GM13977 (cell line): ENCODE measurements around the gene ZNF502.

ENCODE experiments used
- DNase-seq: peaks from one replicate; pipeline ENCODE4 v3.0.0; 2012; ENCODE audit warnings: low spot score
- CTCF ChIP-seq: IDR thresholded peaks from 2 replicates; pipeline ENCODE4 v1.5.1; 2012; ENCODE audit warnings: mild to moderate bottlenecking, control low read depth; ENCODE audit not compliant: insufficient read depth; ENCODE audit errors: extremely low read depth, missing control alignments
- in situ Hi-C: fragments of 300-500 bp; cut with MboI; formaldehyde crosslinking; loops from one replicate; pipeline ENCODE4 v1.12.0; 2022; ENCODE audit warnings: low sequenced_read_pairs, low pct_unique_long_range_greater_than_20kb, mixed read lengths, inconsistent platforms; ENCODE audit not compliant: unreplicated experiment

Gene ZNF502

DNA sequence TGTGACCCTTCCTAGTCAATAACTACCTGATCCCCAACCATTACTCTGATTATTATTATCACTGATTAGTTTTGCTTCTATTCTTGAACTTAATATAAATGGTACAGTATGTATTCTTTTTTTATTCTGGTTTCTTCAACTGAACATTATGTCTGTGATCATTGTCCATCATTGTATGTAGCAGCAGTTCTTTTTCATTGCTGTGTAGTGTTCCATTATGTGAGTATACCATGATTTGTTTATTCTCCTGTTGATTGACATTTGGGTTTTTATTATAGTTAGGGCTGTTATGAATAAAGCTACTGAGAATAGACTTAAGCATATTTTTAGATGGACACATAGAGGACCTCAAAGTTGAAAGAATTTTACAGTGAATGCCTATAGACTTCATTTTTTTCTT lies 51.8 kb downstream of the ZNF502 start:
- in situ Hi-C loops, result no loop called here
- no peak for DNase-seq
- no peak for TF ChIP-seq CTCF

GRCh38 chr3:44771424-44772098 lies 59.1 kb downstream of the ZNF502 start:
- TF ChIP-seq CTCF, result no peak
- in situ Hi-C loops, result no loop called here
- DNase-seq, result no peak

DNA sequence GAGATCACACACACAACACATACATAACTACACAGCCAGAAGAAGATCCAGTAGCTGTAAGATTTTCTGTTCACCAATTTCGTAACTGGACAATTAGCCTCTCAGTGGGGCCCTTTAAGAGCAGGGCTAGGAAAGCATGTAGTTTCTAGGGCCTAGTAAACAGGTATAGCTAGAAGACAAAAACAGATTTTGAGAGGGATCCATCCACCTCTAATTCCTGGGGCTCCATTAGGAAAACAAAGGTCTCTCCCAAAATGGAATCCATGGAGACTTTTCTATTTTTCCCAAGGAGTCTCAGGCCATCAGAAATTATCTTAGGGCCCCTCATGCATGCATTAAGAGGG lies 59.6 kb downstream of the ZNF502 start:
- in situ Hi-C loops, result no loop called here
- DNase-seq, result no peak

More for the DNA sequence above, 59.6 kb downstream of the ZNF502 start:
- no peak for TF ChIP-seq CTCF
